Measurements from ENCODE around the gene DGKI. TPM values are rescaled to one million over a fixed set of nuclear protein-coding genes. Genes with fewer than 3 reads are reported as not detected.

DGKI gene
- total RNA-seq, 1 experiment from 2014 or later, result 0.55 TPM

DNA sequence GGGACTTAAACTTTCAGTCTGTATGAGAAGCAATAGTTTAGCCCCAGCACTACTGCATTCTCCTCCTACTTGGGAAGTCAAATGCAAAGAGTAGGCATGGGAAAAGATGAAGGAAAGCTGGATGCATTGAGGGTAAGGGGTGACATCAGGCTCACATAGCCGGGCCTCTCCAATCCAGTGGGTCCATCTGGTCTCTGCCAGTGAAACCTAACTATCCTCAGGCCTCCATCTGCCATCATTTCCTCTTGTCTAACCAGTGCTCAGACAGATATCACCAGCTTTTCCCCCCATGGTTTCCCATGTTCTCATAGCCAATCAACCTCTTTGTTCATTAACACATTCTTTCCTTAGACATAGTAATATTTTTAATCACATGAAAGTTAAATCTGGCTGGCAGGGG lies 118.3 kb downstream of the DGKI start:
- Histone ChIP-seq H2BK20ac (ENCODE audit: low read depth, low read length, poor library complexity, severe bottlenecking) (no peak overlapping the region), H3K4ac (ENCODE audit: low read depth, low read length) (no peak overlapping the region), H2BK15ac (ENCODE audit: low read depth, low read length) (no peak overlapping the region), H2AFZ (ENCODE audit: low read length) (no peak overlapping the region), H4K8ac (replicated peaks; ENCODE audit: insufficient read length, low read depth, low read length) (no peak overlapping the region), H3K23me2 (ENCODE audit: insufficient read length, low read depth, low read length, poor library complexity, severe bottlenecking) (no peaks in the 10 kb centered on the region), H3K4me2 (ENCODE audit: insufficient read depth, insufficient read length, low read length) (no peak overlapping the region), H2AK5ac (ENCODE audit: insufficient read length, low read length) (no peak overlapping the region), H2BK120ac (ENCODE audit: low read depth, low read length, poor library complexity, severe bottlenecking) (no peak overlapping the region), H3K9me3 (ENCODE audit: control insufficient read depth, low read depth, low read length) (no peaks in the 10 kb centered on the region), H4K91ac (ENCODE audit: insufficient read length, low read depth, low read length) (no peak overlapping the region), H4K20me1 (ENCODE audit: control insufficient read depth, insufficient read depth, insufficient read length) (no peaks in the 10 kb centered on the region), H3K79me1 (ENCODE audit: insufficient read depth, low read depth, low read length, poor library complexity, severe bottlenecking) (no peaks in the 10 kb centered on the region), H3T11ph (ENCODE audit: low read length) (no peak overlapping the region), H2BK12ac (ENCODE audit: insufficient read length, low read depth, low read length) (no peak overlapping the region), H2BK5ac (ENCODE audit: insufficient read length, low read length) (no peak overlapping the region), H3K4me1 (ENCODE audit: insufficient read depth, low read length) (peaks cover 3% of the 10 kb centered on the region; the same call in 1 of the 2 replicates), H3K79me2 (ENCODE audit: insufficient read depth, low read length) (no peaks in the 10 kb centered on the region), H4K5ac (ENCODE audit: insufficient read length, low read depth, low read length) (no peak overlapping the region), H3K27ac (ENCODE audit: insufficient read length, low read depth, low read length) (no peak overlapping the region), H3K23ac (ENCODE audit: insufficient read length, low read depth, low read length) (no peak overlapping the region), H3K14ac (ENCODE audit: insufficient read depth, low read length) (no peak overlapping the region), H3K56ac (ENCODE audit: insufficient read length, low read depth, low read length) (no peak overlapping the region), H3K9ac (ENCODE audit: extremely low read depth, insufficient read length, low read length) (no peak overlapping the region), H3K27me3 (ENCODE audit: insufficient read depth, low read length) (no peaks in the 10 kb centered on the region), H3K18ac (ENCODE audit: insufficient read length, low read depth, low read length) (no peak overlapping the region)
- Mint-ChIP-seq H3K4me3 (no peak overlapping the region), H3K36me3 (ENCODE audit: insufficient read depth in 1 of 3, low read depth in 3 of 3) (peaks cover 0 to 4% (median 0%) of the 10 kb centered on the region in 3 experiments; a peak in 1 of 7 replicates), H3K4me1 (peaks cover 18 to 20% of the 10 kb centered on the region in 2 experiments), H3K9me3 (no peaks in the 10 kb centered on the region; a peak in 1 of 5 replicates), H3K27ac (no peak overlapping the region), H3K27me3 (ENCODE audit: low read depth) (no peaks in the 10 kb centered on the region)
- no peak for DNase-seq
- WGBS (ENCODE audit: extremely low coverage, insufficient read length, low lambda C conversion rate), result no CpG with 5 or more reads among the region's 1 CpG
- TF ChIP-seq CTCF (conservative IDR thresholded peaks at IDR 0.05), result no peak
